ENCODE data around the gene HSD11B2.
"Not testable (repeated sequence)": the region's sequence is repeated elsewhere in the genome, so short reads cannot be mapped to it uniquely, and the experiment has no call there.

Gene HSD11B2

DNA sequence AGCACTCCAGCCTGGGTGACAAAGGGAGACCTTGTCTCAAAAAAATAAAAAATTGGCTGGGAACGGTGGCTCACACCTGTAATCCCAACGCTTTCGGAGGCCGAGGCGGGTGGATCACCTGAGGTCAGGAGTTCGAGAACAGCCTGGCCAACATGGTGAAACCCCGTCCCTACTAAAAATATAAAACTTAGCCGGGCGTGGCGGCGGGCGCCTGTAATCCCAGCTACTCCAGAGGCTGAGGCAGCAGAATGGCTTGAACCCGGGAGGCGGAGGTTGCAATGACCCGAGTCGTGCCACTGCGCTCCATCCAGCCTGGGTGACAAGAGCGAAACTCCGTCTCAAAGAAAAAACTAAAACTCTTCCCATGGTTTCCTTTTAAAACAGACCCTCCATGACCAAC lies 15.5 kb upstream of the HSD11B2 start:
- not testable (repeated sequence) for DNase-seq (ENCODE audit: low spot score)

- DNase-seq (ENCODE audit: low spot score) = no peak
Observed at GRCh38 chr16:67415872-67416793, 14.8 kb upstream of the HSD11B2 start, which contains the start of gene ZDHHC1. TSS of gene ZDHHC1 (minus strand) at chr16:67416477. CDS start at chr16:67407775, 8,702 bp downstream.

- DNase-seq (ENCODE audit: low spot score) = no peak
Observed at GRCh38 chr16:67417333-67418061, 13.4 kb upstream of the HSD11B2 start.

DNA sequence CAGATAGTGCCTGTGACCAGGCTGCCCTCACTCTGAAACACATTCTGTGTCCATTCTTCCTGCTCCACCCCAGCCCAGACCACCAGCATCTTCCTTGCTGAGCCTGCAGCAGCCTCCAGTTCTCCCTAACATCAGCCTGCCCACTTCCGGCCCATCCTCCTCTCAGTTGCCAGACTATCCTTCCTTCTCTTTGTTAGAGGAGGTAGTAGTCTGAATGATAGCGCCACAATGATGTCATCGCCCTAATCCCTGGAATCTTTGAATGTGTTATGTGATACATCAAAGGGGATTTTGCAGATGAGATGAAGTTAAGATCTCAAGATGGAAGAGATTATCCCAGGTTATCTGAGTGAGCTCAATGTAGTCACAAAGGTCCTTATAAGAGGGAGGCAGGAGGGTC lies 11.4 kb upstream of the HSD11B2 start:
- DNase-seq (ENCODE audit: low spot score) = no peak

GRCh38 chr16:67419931-67420330 lies 11.0 kb upstream of the HSD11B2 start:
- DNase-seq (ENCODE audit: low spot score) = no peak

DNA sequence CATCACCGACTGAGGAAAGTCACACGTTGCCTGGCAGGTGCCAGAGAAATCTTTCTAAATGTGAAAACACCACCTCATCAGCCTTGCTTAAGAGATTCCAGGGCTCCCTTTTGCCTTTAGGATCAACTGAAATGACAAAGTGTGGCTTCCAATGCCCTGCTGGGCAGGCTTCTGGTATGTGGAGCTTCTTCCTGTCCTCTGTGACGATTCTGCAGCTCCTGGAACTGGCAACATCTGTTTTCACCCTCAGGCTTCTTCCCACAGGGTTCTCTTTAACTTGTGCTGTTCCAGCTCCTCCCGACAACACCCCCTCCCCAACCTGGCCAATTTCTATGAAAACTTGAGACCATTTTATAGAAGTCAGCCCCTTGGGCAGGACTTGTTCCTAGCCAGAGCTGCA lies 9.9 kb upstream of the HSD11B2 start:
- DNase-seq (ENCODE audit: low spot score) = no peak

GRCh38 chr16:67423015-67423414 lies 7.9 kb upstream of the HSD11B2 start:
- no peak for DNase-seq (ENCODE audit: low spot score)

- DNase-seq (ENCODE audit: low spot score) = no peak
Observed at GRCh38 chr16:67423611-67424260, 7.2 kb upstream of the HSD11B2 start.

DNA sequence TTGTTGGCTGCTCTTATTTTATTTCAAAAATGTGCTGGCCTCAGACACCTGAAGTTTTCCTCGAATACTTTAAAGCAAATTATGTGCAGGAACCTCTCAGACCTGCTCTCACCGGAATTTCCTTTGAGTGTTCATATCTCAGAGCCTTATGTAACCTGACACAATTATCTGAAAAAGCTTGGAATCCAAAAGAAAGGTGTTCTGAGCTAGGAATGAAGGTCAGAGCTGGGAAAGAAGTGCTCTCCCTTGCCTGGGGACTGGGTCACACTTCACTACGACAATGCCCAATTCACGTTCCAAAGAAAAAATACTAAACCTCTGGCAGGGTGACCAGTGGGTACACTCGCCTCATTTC lies 6.7 kb upstream of the HSD11B2 start:
- DNase-seq (ENCODE audit: low spot score) = no peak

DNA sequence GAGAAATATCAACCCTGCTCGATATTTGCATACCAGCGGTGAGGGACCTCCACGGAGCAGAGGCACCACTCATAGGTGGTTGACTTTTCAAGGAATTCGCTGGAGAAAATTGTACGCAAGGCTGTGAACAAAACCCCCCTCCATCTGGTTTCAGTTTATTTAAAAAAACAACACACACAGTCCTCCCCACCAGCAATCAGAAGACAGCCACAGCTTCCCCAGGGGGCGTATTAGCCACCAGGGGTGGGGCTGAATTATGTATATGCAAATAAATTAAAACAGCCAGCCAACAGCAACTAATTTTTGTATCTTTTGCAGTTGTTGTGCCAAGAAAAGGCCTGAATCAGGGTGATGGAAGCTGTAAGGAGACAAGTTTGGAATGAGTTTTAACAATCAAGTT lies 5.9 kb upstream of the HSD11B2 start:
- no peak for DNase-seq (ENCODE audit: low spot score)

DNA sequence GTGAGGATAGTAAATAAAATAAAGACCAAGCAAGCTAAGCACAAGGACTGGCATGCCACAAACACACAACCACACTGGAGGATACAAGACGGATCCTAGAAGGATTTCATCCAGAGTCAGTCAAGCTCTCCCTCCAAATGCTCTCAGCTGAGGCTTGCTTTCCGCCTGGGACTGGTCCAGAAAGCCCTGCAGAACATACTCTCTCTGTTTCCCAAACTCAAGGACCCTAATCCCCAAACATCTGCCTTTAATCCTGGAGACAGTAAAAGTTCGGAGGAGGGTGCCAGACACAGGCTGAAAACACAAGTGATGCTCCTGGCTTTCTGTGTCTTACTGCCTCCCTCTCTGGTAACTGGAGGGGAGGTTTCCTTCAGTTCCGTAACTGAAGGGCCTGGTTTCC lies 5.3 kb upstream of the HSD11B2 start:
- no peak for DNase-seq (ENCODE audit: low spot score)

GRCh38 chr16:67426022-67426421 lies 4.9 kb upstream of the HSD11B2 start:
- no peak for DNase-seq (ENCODE audit: low spot score)

- DNase-seq (ENCODE audit: low spot score) = no peak
Observed at GRCh38 chr16:67426950-67427349, 4.0 kb upstream of the HSD11B2 start.

DNA sequence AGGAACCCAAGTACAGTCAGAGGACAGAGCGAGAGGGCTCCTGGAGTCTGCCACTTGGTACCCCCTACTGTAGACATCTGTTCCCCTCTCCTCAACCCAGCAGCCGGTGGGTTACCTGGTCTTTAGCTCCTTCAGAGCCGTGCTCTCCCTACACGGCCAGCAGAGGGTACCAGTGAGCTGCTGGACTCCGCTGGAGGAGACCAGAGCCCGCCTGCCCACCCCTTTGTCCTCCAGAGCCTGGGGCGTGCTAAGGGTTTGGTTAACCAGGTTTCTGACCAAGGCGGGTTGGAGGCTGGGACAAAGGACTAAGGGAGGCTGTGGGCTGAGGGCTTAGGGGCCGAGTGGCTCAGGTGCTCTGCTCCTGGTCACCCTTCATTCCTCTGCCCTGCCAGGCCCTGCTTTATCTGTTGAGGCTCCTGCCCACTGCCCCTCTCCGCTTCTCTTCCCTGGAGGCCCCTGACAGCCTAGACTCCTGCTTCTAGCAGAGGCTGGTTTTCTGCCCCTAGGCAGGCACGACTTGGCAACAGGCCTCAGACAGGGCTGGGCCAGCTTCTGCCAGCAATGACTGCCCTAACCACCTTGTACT lies 2.7 kb upstream of the HSD11B2 start:
- DNase-seq (ENCODE audit: low spot score) = peak; percentile 65

DNA sequence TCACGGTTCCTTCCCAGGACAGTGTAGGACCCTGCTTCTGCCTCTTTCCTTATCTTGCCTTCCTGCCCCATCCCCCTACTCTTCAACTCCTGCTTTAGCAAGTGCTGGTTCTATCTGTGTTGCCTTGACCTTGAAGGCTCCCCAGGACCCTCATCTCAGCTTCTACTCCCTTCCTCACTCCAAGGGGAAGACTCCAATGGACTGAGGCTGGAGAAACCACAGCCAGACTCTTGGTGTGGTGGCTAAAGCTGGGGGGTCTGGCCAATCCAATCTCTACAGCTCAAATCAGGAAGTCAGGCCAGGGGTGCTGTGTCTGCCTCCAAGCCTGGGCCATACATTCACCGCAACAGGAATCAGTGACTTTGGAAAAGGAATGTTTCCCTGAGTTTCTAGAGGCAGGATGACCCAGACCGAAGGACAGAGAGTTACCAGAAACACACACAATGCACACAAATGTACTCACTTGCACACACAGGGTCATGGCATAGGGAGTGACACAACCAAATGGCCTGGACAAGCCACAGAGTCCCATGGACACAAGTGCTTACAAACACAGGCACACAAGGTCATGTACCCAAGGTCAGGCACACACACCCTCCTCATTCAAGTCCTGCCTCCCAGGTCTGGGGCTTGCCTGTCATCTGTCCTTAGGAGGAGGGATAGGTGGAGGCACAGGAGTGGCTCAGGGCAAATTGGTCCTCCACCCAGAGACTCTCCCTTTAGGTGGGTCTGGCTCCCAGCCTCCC lies 1.7 kb upstream of the HSD11B2 start:
- no peak for DNase-seq (ENCODE audit: low spot score)

- DNase-seq (ENCODE audit: low spot score) = no peak
Observed at GRCh38 chr16:67429799-67430503, 970 bp upstream of the HSD11B2 start.

GRCh38 chr16:67430504-67430976 lies 381 bp upstream of the HSD11B2 start:
- DNase-seq (ENCODE audit: low spot score) = no peak

DNA sequence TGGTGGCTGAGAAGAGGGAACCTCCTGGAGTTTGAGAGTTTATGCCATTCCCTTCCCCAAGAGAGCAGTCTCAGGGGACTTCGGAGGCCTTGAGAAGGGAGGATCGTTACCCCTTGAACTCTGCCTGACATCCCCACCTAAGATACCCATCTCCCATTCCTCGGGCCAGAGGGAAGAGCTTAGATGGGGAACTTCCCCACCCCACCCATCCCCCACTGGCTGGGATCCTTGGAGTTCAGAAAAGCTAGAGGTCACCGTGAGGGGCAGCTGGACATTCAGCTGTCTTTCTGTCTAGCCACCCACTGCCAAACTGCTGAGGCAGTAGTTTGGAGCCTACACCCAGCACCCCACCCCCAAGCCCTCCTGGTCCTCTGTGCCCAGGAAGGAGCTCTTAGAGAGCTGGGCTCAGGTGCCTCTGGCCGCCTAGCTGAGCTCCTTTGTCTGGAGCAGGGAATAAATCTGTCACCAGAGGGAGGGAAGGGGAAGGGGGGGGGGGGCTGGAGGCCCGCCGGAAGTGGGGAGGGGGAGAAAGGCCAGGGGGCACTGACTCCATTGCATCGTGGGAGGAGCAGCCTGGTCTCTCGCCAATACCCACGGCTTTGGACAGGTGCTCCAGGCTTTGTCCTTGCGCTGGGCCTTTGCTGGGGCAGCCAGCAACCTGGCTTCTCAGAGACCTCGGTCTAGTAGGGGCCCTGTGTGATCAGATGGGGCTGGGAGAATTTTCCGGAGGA lies 1.0 kb downstream of the HSD11B2 start:
- DNase-seq (ENCODE audit: low spot score) = no peak

- no peak for DNase-seq (ENCODE audit: low spot score)
Observed at GRCh38 chr16:67432506-67432890, 1.6 kb downstream of the HSD11B2 start.

DNA sequence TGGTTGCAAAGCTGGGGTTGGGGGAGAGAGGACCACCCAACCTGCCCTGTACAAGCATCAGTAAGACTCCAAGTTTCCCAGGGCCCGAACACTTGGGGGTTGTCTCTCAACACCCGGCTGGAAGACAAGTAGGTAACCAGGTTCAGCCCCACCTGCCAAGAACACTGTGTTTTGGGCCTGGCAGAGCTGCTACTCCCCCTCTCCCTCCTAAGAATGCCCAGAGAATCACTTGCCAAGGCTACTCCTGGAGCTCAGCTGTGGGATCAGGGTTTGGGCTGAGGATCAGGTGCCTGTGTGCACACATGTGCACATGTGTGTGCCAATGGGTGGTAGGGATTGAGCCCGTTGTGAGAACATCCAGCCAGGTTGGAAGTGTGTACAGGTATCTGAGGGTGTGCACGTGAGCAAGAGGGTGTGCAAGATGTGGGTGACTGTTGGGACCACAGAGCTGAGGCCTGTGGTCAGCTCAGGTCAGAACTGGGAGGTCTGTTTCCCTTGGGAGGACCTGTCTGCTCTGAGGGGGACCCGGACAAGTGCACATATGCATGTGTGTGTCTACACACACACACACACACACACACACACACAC lies 2.3 kb downstream of the HSD11B2 start:
- no peak for DNase-seq (ENCODE audit: low spot score)
